NCI-H2171 (cell line): ENCODE results near the gene CALHM5.

Source experiments
- DNase-seq: peaks from one replicate; lab custom pipeline; 2025; lab: John Stamatoyannopoulos, UW

CALHM5 gene

GRCh38 chr6:116508527-116508926 lies 2.9 kb upstream of the CALHM5 start:
- no peak for DNase-seq

- no peak for DNase-seq
These were observed 696 bp downstream of the CALHM5 start for GRCh38 chr6:116512111-116512559.

DNA sequence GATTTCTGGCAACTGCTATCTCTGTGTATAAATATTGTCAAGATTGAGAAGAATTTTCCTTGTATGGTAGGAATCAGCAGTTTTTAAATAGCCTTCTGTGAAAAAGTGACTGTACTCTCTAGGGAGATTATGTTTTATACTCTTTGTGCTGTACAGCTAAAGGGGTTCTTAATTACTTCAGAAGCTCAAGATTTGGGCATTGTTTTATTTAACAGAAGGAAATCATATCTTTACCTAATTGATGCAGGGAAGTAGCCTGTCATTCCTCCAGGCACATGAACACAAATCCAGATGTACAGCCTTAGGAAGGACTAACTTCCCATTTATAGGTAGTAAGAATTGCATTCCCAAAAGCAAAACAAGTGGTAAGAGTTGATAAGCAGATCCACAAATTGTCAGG lies 1.3 kb downstream of the CALHM5 start:
- no peak for DNase-seq

DNA sequence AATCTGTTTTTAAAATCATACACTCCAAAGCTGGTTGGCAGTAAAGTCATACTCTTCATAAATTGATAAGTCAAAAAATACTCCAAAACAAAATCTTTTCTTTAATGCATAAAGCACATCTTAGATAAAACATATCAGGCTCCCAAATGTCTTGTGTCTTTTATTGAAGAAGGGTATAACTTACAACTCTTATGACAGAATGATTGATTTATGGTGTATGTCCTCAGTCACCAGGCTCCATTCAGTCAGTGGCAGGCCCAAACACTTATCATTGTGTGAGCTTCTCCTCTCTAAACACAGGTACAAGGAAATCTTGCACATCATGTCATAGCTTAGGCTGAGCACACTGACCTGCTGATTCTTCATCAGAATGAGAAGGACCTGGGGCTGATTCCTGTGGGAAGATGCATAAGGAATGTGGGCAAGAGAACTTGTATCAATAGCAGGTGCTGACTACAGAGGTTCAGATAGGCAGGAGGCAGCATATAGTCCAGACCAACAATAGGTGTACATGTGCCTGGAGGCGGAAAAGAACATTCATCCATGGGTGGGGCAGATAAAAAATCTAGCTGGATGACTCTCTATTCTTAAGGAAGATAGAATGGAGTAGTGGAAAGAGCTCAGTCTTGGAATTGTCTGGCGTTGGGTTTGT lies 1.9 kb downstream of the CALHM5 start:
- DNase-seq: no peak

DNA sequence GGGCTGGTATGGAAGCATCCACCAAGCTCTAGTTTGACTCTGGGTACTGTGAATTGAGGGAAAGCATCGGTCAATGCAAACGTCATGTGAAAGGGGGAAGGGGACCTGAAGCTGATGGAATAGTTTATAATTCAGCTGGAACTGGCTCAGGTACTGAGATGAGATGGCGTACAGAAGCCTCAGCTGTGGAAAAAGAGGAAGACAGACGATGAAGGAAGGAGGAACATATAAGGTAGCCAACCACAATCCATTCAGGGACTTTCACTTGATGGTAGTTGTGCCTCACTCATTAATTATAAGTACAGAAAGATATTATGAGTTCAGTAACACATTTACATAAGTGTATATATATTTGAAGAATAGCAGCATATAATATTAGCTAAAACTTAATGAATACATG lies 2.7 kb downstream of the CALHM5 start:
- no peak for DNase-seq

DNA sequence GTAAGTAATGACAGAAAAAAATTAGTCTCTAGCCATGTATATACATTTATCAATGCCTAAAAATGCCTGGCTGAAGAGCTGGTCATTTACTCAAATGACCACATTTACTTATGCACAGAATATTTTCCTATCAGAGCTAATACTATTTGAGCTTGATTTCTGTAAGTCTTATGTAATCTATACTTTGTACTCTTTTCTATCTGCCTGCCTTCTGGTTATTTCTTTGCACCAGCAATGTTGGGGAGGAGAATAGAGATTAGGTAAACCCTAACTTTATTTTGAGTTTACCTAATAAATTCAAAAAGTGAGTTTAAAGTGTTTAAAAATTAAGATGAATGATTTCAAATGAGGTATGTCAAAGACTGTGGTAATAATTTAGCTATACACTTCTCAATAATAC lies 3.7 kb downstream of the CALHM5 start:
- DNase-seq: no peak

DNA sequence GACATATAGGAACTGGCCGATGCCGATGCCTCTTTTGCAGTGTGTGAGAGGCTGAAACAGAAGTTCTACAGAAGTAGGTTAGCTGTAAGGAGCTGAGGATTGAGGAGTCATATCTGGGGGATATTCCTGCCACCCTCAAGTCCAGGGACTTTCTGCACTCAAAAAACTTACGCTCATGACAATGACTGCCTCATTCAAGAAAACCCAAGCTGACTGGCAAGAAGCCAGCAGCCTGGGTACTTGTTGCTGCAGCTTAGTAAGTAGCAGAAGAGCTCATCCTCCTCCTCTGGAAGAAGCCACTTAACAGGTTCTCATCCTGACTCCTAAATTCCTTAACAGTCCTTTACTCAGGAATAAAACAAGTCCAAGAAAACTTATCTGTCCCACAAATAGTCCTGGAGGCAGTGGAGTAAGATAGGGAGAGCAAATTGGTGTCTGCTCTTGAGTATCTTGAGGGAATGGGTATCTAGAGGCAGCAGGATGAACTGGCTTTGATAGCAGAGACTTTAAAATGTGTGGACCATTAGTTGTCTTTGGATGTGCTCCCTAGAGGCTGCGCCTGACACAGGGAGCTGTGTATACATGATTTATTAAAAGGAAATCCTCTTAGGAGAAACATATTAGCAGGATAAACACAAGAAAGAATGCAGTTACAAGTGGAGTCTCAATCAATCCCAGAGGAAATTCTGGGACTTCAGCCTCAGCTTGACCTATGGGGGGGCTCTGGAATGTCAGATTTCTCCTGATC lies 7.4 kb downstream of the CALHM5 start:
- no peak for DNase-seq

DNA sequence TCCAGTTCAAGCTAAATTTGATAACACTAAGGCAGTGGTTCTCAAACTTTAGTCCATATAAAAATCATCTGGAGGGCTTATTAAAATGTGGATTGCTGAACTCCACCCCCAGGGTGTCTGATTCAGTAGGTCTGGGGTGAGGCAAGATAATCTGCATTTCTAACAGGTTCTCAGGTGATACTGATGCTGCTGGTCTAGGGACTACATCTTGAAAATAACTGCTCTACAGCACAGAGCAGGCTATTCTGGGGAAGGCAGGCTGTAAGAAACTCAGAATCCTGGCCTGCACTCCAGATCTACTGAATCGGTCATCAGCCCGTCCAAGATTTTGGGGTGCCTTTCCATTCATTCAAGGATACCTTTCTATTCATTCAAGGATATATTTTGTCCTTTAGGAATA lies 11.5 kb downstream of the CALHM5 start:
- no peak for DNase-seq

DNA sequence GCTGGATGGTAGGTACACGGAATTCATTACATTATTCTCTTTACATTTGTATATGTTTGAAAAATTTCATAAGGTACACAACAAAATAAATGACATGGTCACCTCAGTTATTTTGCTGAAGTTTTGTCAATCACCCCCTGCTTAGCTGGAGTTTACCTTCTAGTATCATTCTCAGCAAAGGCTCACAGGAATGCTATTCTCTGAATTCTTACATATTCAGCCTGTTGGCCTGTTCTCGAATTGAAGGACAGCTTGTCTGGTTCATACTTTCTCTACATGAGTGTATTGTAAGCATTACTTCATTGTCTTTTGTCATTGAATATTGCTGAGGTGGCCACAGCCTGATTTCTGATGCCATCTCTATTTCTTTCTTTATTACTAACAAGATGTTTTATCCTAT lies 12.8 kb downstream of the CALHM5 start:
- DNase-seq: no peak

GRCh38 chr6:116528133-116528532 lies 16.7 kb downstream of the CALHM5 start:
- no peak for DNase-seq

DNA sequence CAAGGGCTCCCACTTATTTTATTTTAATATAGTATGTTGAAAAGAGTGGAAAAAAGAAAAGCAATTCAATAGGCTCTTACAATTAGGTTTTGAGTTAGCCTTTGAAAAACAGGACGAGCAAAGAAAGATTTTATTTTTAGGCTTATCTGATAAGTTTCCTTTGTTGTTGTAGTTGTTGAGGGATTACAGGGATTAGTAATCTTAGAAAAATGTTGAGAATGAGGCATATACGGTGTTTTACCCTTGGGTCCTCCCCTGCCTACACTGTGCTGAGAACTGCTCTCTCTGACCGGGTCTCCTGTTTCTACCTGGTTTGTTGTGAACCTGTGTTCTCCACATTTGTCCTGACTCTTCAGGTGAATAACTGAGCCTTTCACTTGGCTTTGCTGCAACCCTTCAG lies 17.3 kb downstream of the CALHM5 start:
- no peak for DNase-seq

DNA sequence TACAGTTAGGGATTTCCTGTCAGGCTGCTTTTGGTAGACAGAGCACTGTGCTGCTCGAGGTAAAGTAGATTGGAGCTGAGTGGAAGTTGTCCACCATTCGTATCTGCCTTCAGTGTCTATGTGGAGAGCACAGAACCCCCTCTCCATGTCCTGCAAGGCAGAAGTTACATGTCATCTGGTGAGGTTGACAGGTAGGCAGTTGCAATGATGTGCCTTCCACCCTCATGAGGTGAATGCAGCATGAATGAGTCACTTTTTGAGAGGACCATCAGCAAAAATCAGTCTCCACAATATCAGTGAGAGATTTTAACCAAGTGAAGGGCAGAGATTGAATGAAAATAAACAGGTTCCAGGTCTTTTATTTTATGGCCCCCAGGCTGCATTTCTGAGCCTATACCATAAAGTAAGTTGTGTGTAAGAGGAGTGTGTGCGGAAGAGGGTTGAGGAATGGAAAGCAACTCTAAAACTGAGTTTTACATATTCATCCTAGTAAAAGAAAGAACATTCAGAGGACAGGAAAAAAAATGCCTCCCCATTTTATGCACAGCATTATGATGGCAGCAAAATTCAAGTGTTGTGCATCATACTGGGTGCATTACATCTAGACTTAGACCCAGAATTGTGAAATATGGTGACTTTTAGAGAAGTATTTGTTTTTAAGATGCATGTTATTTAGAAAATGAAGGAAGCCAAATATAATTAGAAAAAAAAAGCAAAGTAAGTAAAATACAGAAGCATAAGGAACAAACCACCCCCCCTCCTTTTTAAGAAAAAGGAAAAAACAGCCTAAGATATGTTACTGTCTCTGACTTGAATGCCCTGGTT lies 18.2 kb downstream of the CALHM5 start:
- no peak for DNase-seq

- DNase-seq: no peak
These were observed 19.0 kb downstream of the CALHM5 start for GRCh38 chr6:116530436-116530835.

- DNase-seq: peak; percentile 19
These were observed 20.5 kb downstream of the CALHM5 start for GRCh38 chr6:116531675-116532570.

- DNase-seq: no peak
These were observed 22.0 kb downstream of the CALHM5 start for GRCh38 chr6:116533233-116533957.

- no peak for DNase-seq
These were observed 23.7 kb downstream of the CALHM5 start for GRCh38 chr6:116535109-116535508.

- peak; percentile 7 for DNase-seq
These were observed 24.8 kb downstream of the CALHM5 start for GRCh38 chr6:116536216-116536621.

DNA sequence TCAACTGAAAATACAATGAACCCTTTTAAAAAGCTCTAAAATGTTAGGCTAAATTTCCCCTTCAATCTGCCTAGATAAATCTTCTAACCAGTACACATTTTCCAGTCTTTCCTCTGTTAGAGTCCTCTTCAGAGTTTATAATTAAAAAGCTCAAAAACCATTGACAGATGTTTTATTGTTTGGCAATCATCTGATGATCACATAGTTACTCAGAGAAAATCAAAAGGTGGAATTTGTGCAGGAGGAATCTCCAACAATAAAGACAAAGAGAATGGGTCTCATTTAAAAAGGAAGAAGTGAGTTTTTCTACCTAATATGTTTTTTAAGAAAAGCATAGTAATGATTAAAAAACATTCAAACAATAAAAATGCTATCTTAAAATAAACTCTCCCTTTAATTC lies 31.0 kb downstream of the CALHM5 start:
- no peak for DNase-seq

DNA sequence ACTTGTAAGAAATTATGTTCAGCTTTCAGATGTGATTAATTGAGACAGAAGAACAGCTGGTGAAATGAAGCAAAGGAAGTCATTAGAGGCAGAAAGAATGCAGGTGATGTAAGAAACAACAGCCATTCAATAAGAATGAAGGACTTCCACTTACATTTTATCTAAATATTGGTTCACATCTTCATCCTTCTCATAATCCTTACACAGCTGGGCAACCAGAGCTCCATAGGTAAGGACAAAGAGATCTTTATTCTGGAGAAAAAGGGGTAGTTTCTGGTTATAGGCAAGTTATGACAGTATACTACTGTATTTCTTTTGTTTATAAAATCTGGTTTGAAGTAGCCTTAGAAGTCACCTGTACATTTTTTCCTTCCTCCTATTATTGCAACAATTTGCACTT lies 31.7 kb downstream of the CALHM5 start:
- no peak for DNase-seq

DNA sequence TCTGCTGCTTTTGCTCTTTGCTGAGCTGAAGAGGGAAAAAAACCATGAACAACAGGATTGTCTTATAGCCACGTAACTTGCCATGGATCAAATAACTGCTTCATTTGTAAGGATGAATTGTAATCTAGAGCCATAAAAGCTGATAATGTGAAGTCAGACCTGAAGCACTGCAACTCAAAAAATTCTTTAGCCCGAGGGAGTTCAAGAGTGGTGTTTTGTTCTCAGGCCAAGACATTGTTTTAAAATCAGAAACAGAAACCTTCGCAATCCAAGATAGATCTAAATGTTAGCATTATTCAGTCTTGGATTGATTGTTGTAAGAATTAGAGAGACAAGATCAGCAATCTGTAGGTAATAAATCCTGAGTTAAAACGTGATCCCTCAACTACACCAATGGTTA lies 34.2 kb downstream of the CALHM5 start, which contains the start of gene TRAPPC3L:
TSS of gene TRAPPC3L (minus strand) at position 34 of the 400 bp plus-strand sequence. CDS start 170 bp downstream, outside the sequence.
- DNase-seq: no peak

- DNase-seq: no peak
These were observed 35.9 kb downstream of the CALHM5 start for GRCh38 chr6:116547358-116547757.
